ENCODE results near the gene CEP83. TPM values are rescaled to one million over a fixed set of nuclear protein-coding genes. Genes with fewer than 3 reads are reported as not detected.

The CEP83 gene
- total and polyA plus RNA-seq, 2 donors from 2014 or later, result 3.2 to 17.1 TPM

DNA sequence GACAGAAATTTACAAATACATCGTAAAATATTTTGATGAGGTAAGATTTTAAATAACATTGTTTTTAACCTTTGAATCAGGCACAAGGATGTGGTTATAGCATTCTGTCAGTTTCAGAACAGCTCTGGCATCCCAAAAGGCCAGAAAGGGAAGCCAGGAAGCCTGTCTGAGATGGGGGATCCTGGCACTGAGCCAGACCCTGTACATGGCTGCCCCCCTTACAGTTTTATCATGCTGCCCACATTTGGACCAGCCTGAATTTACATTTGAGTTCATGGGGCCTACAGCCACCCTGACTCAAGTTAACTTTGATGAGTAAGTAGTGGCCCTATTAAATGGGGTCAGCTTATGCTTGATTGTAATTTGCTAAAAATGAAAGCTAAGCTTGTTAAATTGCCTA, 155.7 kb downstream of the CEP83 start:
- no peak overlapping the region for H3K27ac ChIP-seq (ENCODE audit: low read depth in 2 of 2, low read length in 2 of 2)

DNA sequence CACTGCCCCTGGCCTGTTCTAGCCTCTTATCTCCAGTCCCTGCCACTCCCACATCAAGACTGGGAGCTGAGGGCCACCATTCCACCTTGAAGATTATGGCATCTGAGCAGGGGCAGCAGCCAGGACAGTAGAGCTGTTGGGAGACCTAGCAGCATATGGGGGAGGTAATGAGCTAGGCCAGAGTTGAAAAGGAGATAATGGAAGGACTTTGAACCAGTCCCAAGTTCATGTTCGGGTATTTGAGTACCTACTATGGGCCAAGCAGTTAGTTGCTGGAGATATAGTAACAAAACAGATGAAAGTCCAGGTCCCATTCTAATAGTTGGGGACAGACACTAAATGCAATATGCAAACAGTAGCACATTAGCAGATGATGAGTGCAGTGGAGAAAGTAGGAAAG, 159.8 kb downstream of the CEP83 start:
- Histone ChIP-seq H3K9me3 (ENCODE audit: control insufficient read depth in 2 of 3, insufficient read depth in 1 of 3, low read length in 3 of 3) (no peaks in the 10 kb centered on the region), H3K27ac (ENCODE audit: low read depth in 2 of 2, low read length in 2 of 2) (no peak overlapping the region), H3K27me3 (ENCODE audit: control insufficient read depth, insufficient read depth, low read length) (no peaks in the 10 kb centered on the region), H3K36me3 (ENCODE audit: control insufficient read depth in 2 of 3, insufficient read depth in 3 of 3, low read length in 3 of 3) (peaks cover 0 to 5% (median 0%) of the 10 kb centered on the region in 3 donors), H3K9ac (ENCODE audit: low read length in 3 of 3) (no peak overlapping the region), H3K4me3 (ENCODE audit: low read length in 3 of 3) (no peak overlapping the region), H3K4me1 (ENCODE audit: control insufficient read depth in 2 of 3, insufficient read depth in 2 of 3, low read depth in 1 of 3, low read length in 3 of 3) (peaks cover 0 to 3% (median 0%) of the 10 kb centered on the region in 3 donors)
- FAIRE-seq (no peak), DNase-seq (no peak)
- intact Hi-C loops (cut with DNase I), result no loop called here
- TF ChIP-seq, protein P1, sequence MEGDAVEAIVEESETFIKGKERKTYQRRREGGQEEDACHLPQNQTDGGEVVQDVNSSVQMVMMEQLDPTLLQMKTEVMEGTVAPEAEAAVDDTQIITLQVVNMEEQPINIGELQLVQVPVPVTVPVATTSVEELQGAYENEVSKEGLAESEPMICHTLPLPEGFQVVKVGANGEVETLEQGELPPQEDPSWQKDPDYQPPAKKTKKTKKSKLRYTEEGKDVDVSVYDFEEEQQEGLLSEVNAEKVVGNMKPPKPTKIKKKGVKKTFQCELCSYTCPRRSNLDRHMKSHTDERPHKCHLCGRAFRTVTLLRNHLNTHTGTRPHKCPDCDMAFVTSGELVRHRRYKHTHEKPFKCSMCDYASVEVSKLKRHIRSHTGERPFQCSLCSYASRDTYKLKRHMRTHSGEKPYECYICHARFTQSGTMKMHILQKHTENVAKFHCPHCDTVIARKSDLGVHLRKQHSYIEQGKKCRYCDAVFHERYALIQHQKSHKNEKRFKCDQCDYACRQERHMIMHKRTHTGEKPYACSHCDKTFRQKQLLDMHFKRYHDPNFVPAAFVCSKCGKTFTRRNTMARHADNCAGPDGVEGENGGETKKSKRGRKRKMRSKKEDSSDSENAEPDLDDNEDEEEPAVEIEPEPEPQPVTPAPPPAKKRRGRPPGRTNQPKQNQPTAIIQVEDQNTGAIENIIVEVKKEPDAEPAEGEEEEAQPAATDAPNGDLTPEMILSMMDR (IDR thresholded peaks at IDR 0.05; ENCODE audit: borderline replicate concordance, extremely low read depth, insufficient read depth), result no peak

More for the DNA sequence above, 155.7 kb downstream of the CEP83 start:
- DNase-seq (no peak), FAIRE-seq (no peak)
- TF ChIP-seq, protein P1 (IDR thresholded peaks at IDR 0.05; ENCODE audit: borderline replicate concordance, extremely low read depth, insufficient read depth), result no peak
- intact Hi-C loops (cut with DNase I), result no loop called here
- Histone ChIP-seq H3K4me3 (ENCODE audit: low read length in 3 of 3) (no peak overlapping the region), H3K9me3 (ENCODE audit: control insufficient read depth in 2 of 3, insufficient read depth in 1 of 3, low read length in 3 of 3) (no peaks in the 10 kb centered on the region), H3K36me3 (ENCODE audit: control insufficient read depth in 2 of 3, insufficient read depth in 3 of 3, low read length in 3 of 3) (peaks cover 0 to 16% (median 8%) of the 10 kb centered on the region in 3 donors), H3K27me3 (ENCODE audit: control insufficient read depth, insufficient read depth, low read length) (no peaks in the 10 kb centered on the region), H3K4me1 (ENCODE audit: control insufficient read depth in 2 of 3, insufficient read depth in 2 of 3, low read depth in 1 of 3, low read length in 3 of 3) (peaks cover 0 to 8% (median 0%) of the 10 kb centered on the region in 3 donors), H3K9ac (ENCODE audit: low read length in 3 of 3) (no peak overlapping the region)

DNA sequence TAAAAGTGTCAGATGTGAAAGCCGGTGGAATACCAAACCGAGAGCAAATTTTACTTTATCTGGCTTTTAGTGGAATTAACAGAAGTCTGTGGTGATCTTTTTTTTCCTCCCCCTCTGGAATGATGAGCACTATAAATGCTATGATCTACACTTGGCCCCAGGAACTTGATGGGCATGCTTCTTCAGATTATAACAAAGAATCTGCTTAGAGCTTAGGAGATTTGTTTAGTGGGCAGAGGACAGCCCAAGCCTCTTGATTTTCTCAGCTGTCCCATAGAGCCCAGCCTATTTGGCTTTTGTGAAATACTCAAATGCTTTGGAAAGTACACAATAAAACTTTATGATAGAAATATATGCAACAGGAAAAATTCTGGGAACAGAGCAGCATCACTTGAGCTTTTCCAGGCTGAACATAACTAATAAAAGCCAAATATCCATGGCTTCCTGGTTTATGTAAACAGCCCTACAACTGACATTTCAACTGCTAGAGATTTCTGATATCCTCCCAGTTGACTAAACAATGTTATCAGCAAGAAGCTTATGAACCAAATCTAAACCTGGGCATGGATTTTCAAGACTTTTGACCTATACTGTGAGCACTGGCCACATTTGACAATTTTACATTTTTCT, 161.7 kb downstream of the CEP83 start:
- H3K36me3 ChIP-seq (ENCODE audit: control insufficient read depth in 2 of 3, insufficient read depth in 3 of 3, low read length in 3 of 3), result no peaks in the 10 kb centered on the region
- intact Hi-C loops (cut with DNase I), result no loop called here
- FAIRE-seq (no peak), DNase-seq (no peak)
- no peaks in the 10 kb centered on the region for H3K9me3 ChIP-seq (ENCODE audit: control insufficient read depth in 2 of 3, insufficient read depth in 1 of 3, low read length in 3 of 3)
- TF ChIP-seq, protein P1 (IDR thresholded peaks at IDR 0.05; ENCODE audit: borderline replicate concordance, extremely low read depth, insufficient read depth), result no peak
- H3K4me1 ChIP-seq (ENCODE audit: control insufficient read depth in 2 of 3, insufficient read depth in 2 of 3, low read depth in 1 of 3, low read length in 3 of 3), result no peaks in the 10 kb centered on the region
- no peak overlapping the region for H3K27ac ChIP-seq (ENCODE audit: low read depth in 2 of 2, low read length in 2 of 2)
- no peak overlapping the region for H3K4me3 ChIP-seq (ENCODE audit: low read length in 3 of 3)
- no peaks in the 10 kb centered on the region for H3K27me3 ChIP-seq (ENCODE audit: control insufficient read depth, insufficient read depth, low read length)
- H3K9ac ChIP-seq (ENCODE audit: low read length in 3 of 3), result no peak overlapping the region

Data from kidney (tissue), 14 donors.